ENCODE measurements around the gene GRIK1. TPM values are rescaled to one million over a fixed set of nuclear protein-coding genes. Genes with fewer than 3 reads are reported as not detected.

GRIK1 gene
- total RNA-seq, 2 experiments from 2014 or later = not detected

GRCh38 chr21:29940991-29941390, 1.2 kb upstream of the GRIK1 start:
- Mint-ChIP-seq H3K9me3 (no peaks in the 10 kb centered on the region), H3K4me3 (no peak overlapping the region), H3K27me3 (peaks cover 59% of the 10 kb centered on the region), H3K27ac (no peak overlapping the region), H3K36me3 (no peaks in the 10 kb centered on the region), H3K4me1 (peaks cover 3% of the 10 kb centered on the region)
- DNase-seq = no peak

DNA sequence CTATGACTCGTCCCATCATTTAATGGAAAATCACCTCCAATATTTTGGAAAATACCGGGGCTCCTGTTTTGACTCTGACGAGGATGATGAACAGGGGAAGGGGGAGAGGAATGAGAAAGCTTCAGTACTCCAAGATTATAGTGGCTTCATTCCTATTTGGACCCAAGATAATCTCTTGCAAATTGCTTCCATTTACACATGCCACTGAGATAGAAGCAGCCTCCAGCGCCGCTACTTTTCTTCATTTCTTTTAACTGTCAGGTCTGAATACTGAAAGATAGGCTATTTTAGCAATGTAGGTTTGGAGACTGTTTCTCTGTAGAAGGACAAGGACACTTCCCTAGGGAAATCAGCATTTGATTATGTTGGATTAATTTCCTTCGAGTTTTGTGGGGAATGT, 565 bp upstream of the GRIK1 start:
- Mint-ChIP-seq H3K9me3 (no peaks in the 10 kb centered on the region), H3K4me3 (no peak overlapping the region), H3K27me3 (peaks cover 59% of the 10 kb centered on the region), H3K36me3 (no peaks in the 10 kb centered on the region), H3K27ac (no peak overlapping the region), H3K4me1 (peaks cover 3% of the 10 kb centered on the region)
- DNase-seq = no peak

- Mint-ChIP-seq H3K36me3 (no peaks in the 10 kb centered on the region), H3K4me1 (peaks cover 3% of the 10 kb centered on the region), H3K9me3 (no peaks in the 10 kb centered on the region), H3K27ac (no peak overlapping the region), H3K27me3 (peaks cover 59% of the 10 kb centered on the region), H3K4me3 (peak overlapping the region; percentile 26)
- no peak for DNase-seq
Measured at GRCh38 chr21:29939104-29939923, 482 bp downstream of the GRIK1 start.

GRCh38 chr21:29938776-29939103, 1.1 kb downstream of the GRIK1 start:
- H3K27me3 Mint-ChIP-seq = peaks cover 55% of the 10 kb centered on the region
- no peaks in the 10 kb centered on the region for H3K9me3 Mint-ChIP-seq
- H3K4me3 Mint-ChIP-seq = no peak overlapping the region
- no peak overlapping the region for H3K27ac Mint-ChIP-seq
- peaks cover 3% of the 10 kb centered on the region for H3K4me1 Mint-ChIP-seq
- H3K36me3 Mint-ChIP-seq = no peaks in the 10 kb centered on the region
- no peak for DNase-seq

GRCh38 chr21:29933088-29933487, 6.7 kb downstream of the GRIK1 start:
- Mint-ChIP-seq H3K9me3 (no peaks in the 10 kb centered on the region), H3K27ac (no peak overlapping the region), H3K4me3 (no peak overlapping the region), H3K36me3 (no peaks in the 10 kb centered on the region), H3K27me3 (peaks cover 13% of the 10 kb centered on the region), H3K4me1 (no peaks in the 10 kb centered on the region)
- no peak for DNase-seq

GRCh38 chr21:29928537-29928936, 11.3 kb downstream of the GRIK1 start:
- no peak overlapping the region for H3K4me3 Mint-ChIP-seq
- DNase-seq = no peak
- no peaks in the 10 kb centered on the region for H3K27me3 Mint-ChIP-seq
- H3K27ac Mint-ChIP-seq = no peak overlapping the region
- no peaks in the 10 kb centered on the region for H3K9me3 Mint-ChIP-seq
- H3K36me3 Mint-ChIP-seq = no peaks in the 10 kb centered on the region
- H3K4me1 Mint-ChIP-seq = no peaks in the 10 kb centered on the region

- Mint-ChIP-seq H3K4me3 (no peak overlapping the region), H3K27ac (no peak overlapping the region), H3K36me3 (no peaks in the 10 kb centered on the region), H3K4me1 (no peaks in the 10 kb centered on the region), H3K27me3 (no peaks in the 10 kb centered on the region), H3K9me3 (no peaks in the 10 kb centered on the region)
- DNase-seq = no peak
Measured at GRCh38 chr21:29920938-29921337, 18.9 kb downstream of the GRIK1 start.

DNA sequence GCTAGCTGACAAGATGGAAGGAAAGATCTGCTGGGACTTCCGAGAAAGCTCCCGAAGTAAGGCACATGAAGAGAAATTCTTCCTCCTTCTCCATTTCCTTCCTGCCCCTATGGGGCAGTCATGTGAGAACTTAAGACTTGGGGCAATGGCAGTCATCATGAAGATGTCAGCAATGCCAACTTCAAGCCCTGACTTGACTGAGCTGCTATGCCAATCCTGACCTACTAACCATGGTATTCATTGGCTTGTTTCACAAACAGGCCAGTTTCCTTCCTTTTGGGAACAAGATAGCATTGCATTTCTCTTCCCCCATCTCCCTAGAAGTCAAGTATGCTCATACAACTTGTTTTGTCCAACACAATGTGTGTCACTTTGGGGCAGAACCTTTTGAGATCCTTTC, 25.5 kb downstream of the GRIK1 start:
- H3K27ac Mint-ChIP-seq = no peak overlapping the region

GRCh38 chr21:29909571-29909970, 30.2 kb downstream of the GRIK1 start:
- Mint-ChIP-seq H3K9me3 (no peaks in the 10 kb centered on the region), H3K27ac (no peak overlapping the region), H3K27me3 (peaks cover 10% of the 10 kb centered on the region), H3K4me3 (no peak overlapping the region), H3K4me1 (no peaks in the 10 kb centered on the region), H3K36me3 (no peaks in the 10 kb centered on the region)
- DNase-seq = no peak

More for the DNA sequence above, 25.5 kb downstream of the GRIK1 start:
- no peak overlapping the region for H3K4me3 Mint-ChIP-seq
- peaks cover 16% of the 10 kb centered on the region for H3K27me3 Mint-ChIP-seq
- H3K36me3 Mint-ChIP-seq = no peaks in the 10 kb centered on the region
- H3K9me3 Mint-ChIP-seq = no peaks in the 10 kb centered on the region
- no peak for DNase-seq
- H3K4me1 Mint-ChIP-seq = no peaks in the 10 kb centered on the region

- no peaks in the 10 kb centered on the region for H3K27me3 Mint-ChIP-seq
- no peak overlapping the region for H3K27ac Mint-ChIP-seq
- DNase-seq = no peak
- H3K4me3 Mint-ChIP-seq = no peak overlapping the region
- H3K9me3 Mint-ChIP-seq = peaks cover 10% of the 10 kb centered on the region
- no peaks in the 10 kb centered on the region for H3K36me3 Mint-ChIP-seq
- no peaks in the 10 kb centered on the region for H3K4me1 Mint-ChIP-seq
Measured at GRCh38 chr21:29904359-29905282, 35.2 kb downstream of the GRIK1 start.

GRCh38 chr21:29896884-29897283, 42.9 kb downstream of the GRIK1 start:
- no peak for DNase-seq
- Mint-ChIP-seq H3K36me3 (no peaks in the 10 kb centered on the region), H3K9me3 (no peaks in the 10 kb centered on the region), H3K4me3 (no peak overlapping the region), H3K27me3 (peaks cover 15% of the 10 kb centered on the region), H3K4me1 (no peaks in the 10 kb centered on the region), H3K27ac (no peak overlapping the region)

DNA sequence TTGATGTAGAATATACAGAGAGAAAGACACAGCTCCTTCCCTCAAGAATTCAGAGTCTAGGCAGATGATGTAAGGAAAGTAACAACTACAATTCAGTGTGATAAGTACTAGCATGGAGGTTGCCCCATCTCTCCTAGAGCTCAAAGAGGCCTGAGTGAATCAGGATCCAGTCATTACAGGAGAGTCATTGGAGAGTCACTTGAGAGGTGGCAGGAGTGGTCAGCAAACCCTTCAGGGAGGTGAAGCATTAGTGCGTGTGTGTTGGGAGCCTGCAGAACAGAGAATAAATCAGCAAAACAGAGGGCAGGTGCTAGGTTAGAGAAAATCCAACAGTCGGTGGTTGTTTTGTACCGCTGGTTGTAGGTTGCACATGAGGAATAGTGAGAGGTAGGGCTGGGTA, 46.1 kb downstream of the GRIK1 start:
- H3K27me3 Mint-ChIP-seq = peaks cover 15% of the 10 kb centered on the region
- DNase-seq = no peak
- no peaks in the 10 kb centered on the region for H3K36me3 Mint-ChIP-seq
- no peak overlapping the region for H3K27ac Mint-ChIP-seq
- no peak overlapping the region for H3K4me3 Mint-ChIP-seq
- no peaks in the 10 kb centered on the region for H3K9me3 Mint-ChIP-seq
- no peaks in the 10 kb centered on the region for H3K4me1 Mint-ChIP-seq

- Mint-ChIP-seq H3K9me3 (no peaks in the 10 kb centered on the region), H3K36me3 (no peaks in the 10 kb centered on the region), H3K27me3 (peaks cover 15% of the 10 kb centered on the region), H3K4me3 (no peak overlapping the region), H3K4me1 (no peaks in the 10 kb centered on the region), H3K27ac (no peak overlapping the region)
- no peak for DNase-seq
Measured at GRCh38 chr21:29892379-29892778, 47.4 kb downstream of the GRIK1 start.

DNA sequence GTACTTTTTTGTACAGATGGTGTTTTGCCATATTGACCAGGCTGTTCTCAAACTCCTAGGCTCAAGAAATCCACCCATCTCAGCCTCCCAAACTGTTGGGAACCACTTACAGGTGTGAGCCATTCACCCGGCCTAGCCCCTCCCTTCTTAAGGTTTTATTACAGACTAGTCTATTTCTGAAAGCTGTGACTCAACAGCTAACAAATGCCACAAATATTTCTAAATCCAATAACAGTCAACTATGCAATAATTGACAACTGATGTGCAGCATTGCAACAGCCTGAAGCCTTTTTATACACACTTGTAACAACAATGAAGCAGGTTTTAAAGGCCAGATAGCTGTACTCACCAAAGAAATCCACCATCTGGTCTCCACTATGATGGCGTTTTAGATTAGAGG, 51.4 kb downstream of the GRIK1 start:
- H3K27ac Mint-ChIP-seq = no peak overlapping the region
- no peaks in the 10 kb centered on the region for H3K9me3 Mint-ChIP-seq
- peaks cover 4% of the 10 kb centered on the region for H3K27me3 Mint-ChIP-seq
- H3K36me3 Mint-ChIP-seq = no peaks in the 10 kb centered on the region
- no peaks in the 10 kb centered on the region for H3K4me1 Mint-ChIP-seq
- no peak for DNase-seq
- H3K4me3 Mint-ChIP-seq = no peak overlapping the region

DNA sequence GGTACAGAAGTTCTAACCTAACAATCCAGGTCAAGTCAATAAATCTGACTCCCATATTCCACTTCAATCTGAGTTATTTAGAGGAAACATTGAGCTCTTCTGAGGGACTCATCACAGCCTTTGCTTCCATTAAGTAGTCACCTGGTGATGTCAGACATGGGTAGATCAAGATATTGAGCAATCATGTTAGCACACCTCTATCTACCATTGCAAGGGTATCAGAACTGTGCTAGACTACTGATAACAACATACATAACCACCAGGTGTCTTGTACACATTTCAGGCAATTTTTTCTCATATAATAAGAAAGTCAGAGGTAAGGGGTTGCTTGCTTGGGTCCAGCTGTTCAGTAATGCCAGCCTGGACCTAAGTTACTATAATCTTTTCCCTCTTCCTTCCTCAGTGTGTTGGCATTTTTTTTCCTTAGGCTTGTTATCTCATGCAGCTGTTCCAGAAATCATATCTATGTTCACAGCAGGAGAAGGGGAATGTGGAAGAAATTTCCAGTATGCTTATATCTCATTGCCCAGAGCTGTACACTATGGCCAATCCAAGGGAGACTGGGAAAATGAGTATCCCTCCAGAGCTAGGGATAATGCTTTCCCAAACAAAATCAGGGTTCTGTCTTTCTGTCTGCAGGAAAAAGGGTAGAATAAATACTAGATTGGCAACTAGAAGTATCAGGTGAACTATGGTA, 52.3 kb downstream of the GRIK1 start:
- Mint-ChIP-seq H3K27me3 (peaks cover 4% of the 10 kb centered on the region), H3K27ac (no peak overlapping the region), H3K4me1 (no peaks in the 10 kb centered on the region), H3K36me3 (no peaks in the 10 kb centered on the region), H3K9me3 (no peaks in the 10 kb centered on the region), H3K4me3 (no peak overlapping the region)
- DNase-seq = no peak

Data from activated naive CD8-positive, alpha-beta T cell treated with anti-CD3 and anti-CD28 coated beads for 36 hours (primary cell).